Adrenal gland (tissue), 12 donors: ENCODE measurements around the gene KIF5A. TPM values are rescaled to one million over a fixed set of nuclear protein-coding genes. Genes with fewer than 3 reads are reported as not detected.

Experiments used
- DNase-seq, 7 donors: peaks; one replicate each; pipeline ENCODE4 v3.0.0-alpha.2; 2019 to 2020
- H3K27ac ChIP-seq, 5 donors: fragments of 200-600 bp; sonication (generic) in 4 of 5; 1 replicate in 3 of 5; 2 replicates in 2 of 5; pipeline versions ENCODE4 v1.5.1 to v1.8.0; 2016 to 2020; ENCODE audit warnings: mild to moderate bottlenecking in 1 of 5
- H3K27me3 ChIP-seq: fragments of 200-600 bp; 2 replicates; pipeline ENCODE4 v1.8.0; 2021
- H3K36me3 ChIP-seq, 2 donors: fragments of 200-600 bp; replicated peaks in 1 of 2; 1 replicate in 1 of 2; 2 replicates in 1 of 2; pipeline versions ENCODE4 v1.5.1 to v1.8.0; 2018 to 2022
- H3K4me1 ChIP-seq, 2 donors: fragments of 200-600 bp; replicated peaks in 1 of 2; 1 replicate in 1 of 2; 2 replicates in 1 of 2; pipeline versions ENCODE4 v1.5.1 to v1.8.0; 2018 to 2021
- H3K4me3 ChIP-seq, 4 donors: fragments of 200-600 bp; sonication (generic) in 3 of 4; one replicate each; pipeline ENCODE4 v1.5.1; 2016 to 2018
- H3K9me3 ChIP-seq, 3 donors: fragments of 200-600 bp; sonication (generic) in 1 of 3; replicated peaks in 1 of 3; 1 replicate in 2 of 3; 2 replicates in 1 of 3; pipeline versions ENCODE4 v1.5.1 to v1.8.0; 2016 to 2021
- POLR2A ChIP-seq, 2 donors: fragments of 450-650 bp; IDR thresholded peaks; one replicate each; pipeline ENCODE4 v1.6.1; 2017; ENCODE audit warnings: antibody characterized with exemption in 2 of 2, mild to moderate bottlenecking in 2 of 2, moderate library complexity in 1 of 2
- WGBS, 4 donors: extraction: QIAGEN DNeasy Blood & Tissue Kit in 2 of 4; methylation state at CpG; one replicate each; pipeline versions ENCODE4 v1.1.5 to v1.1.7; 2013 to 2017; 5-methylcytosine and 5-hydroxymethylcytosine counted together
- intact Hi-C, 2 donors: fragments of 100-400 bp; cut with DNase I; formaldehyde crosslinking; loops; one replicate each; pipeline versions ENCODE4 v1.14.1 to v1.15.0; 2022 to 2023
- polyA plus RNA-seq, 3 donors: library from polyadenylated mRNA; stranded (reverse); fragments of 200-250 nt in 2 of 3; fragments of 350-450 nt in 1 of 3; fragmentation: Illumina TruSeq in 1 of 3; extraction: RNeasy Lipid Tissue Mini Kit (QIAGEN cat#74804) in 1 of 3; gene quantifications; one replicate each; pipeline ENCODE4 v1.2.3, GENCODE V29; 2013 to 2014
- total RNA-seq, 9 donors: library from RNA; depleted of rRNA in 4 of 9; stranded (reverse); fragments of >200 nt in 4 of 9; fragments of 120-200 nt in 1 of 9; fragmentation: NEBNext Ultra II Directional in 1 of 9; extraction: Animal tissue kit (Norgen Biotek cat#: 25700) in 1 of 9; gene quantifications; one replicate each; pipeline versions ENCODE4 v1.1.0 to v1.2.4, GENCODE V29; 2013 to 2023
- TF ChIP-seq, protein P1 (sequence below), 6 experiments: fragments of 450-650 bp in 4 of 6; fragments of 200-600 bp in 2 of 6; sonication (generic) in 1 of 6; IDR thresholded peaks; 1 replicate in 5 of 6; 2 replicates in 1 of 6; pipeline versions ENCODE4 v1.5.1 to v1.8.0; 2016 to 2021; ENCODE audit warnings: antibody characterized with exemption in 6 of 6, mild to moderate bottlenecking in 2 of 6, moderate library complexity in 1 of 6
- donor health status: healthy with polysubstance abuse.
- donor health status: Bipolar disorder and iron deficiency.
- donor health status: DM: yes; HTN: yes; CAD: no.
- donor health status: DM: no; HTN: no; CAD: no.
- donor health status: DM: no; HTN: no; CAD: no.
- donor health status: DM: yes; HTN: yes; CAD: no.

Gene KIF5A
- total and polyA plus RNA-seq, 12 donors: 0.32 to 7.6 (median 2.1) TPM; not detected in 1

DNA sequence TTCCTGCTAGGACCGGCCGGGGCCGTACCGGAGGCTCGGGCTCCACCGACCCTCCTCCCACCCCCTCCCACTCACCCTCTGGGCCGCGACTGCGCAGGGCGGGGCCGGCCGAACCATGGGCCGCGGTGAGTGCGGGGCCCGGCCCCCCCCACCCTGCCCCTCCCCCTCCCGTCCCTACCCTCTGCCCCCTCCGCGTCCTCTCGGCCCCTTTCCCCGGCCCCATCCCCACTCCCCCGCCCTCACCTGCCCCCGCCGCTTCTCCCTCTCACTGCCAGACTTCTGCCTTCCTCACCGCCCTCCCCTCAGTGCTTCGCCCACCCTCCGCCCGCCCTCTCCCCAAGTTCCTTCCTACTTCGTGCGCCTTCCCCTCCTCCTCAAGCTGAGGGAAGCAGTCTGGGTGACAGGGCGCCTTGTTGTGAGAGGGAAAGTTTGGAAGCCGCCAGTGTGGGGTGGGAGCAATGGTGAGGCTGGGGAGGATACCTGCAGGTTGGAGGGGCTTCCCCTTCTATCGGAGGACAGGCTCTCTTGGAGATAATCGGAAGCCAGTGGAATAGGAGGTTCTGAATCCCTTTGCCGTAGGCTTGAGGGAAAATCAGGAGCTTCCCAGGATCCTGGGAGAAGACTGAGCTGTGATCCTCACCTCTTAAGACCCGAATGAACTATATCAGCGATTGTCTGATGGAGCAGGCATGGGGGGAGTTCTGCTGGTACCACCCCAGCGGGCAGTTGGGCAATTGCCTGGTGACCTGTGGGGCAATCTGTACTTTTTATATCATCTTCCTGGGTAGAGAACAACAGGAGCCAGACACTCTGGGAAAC is 26.7 kb upstream of the KIF5A start:
- Histone ChIP-seq H3K4me3 (peak overlapping the region; percentile 11 to 91 (median 68)), H3K9me3 (no peaks in the 10 kb centered on the region), H3K27ac (peak overlapping the region; percentile 90 to 100 (median 97)), H3K36me3 (peaks cover 0 to 37% of the 10 kb centered on the region in 2 donors), H3K27me3 (no peaks in the 10 kb centered on the region), H3K4me1 (peaks cover 42 to 45% of the 10 kb centered on the region in 2 donors)
- WGBS, 4 donors: 0 to 1% (median 0%) methylated on average over 5 to 38 of the region's 38 CpGs
- TF ChIP-seq POLR2A (IDR thresholded peaks at IDR 0.05): peak in 1 of 2 donors; percentile 42
- TF ChIP-seq, protein P1, sequence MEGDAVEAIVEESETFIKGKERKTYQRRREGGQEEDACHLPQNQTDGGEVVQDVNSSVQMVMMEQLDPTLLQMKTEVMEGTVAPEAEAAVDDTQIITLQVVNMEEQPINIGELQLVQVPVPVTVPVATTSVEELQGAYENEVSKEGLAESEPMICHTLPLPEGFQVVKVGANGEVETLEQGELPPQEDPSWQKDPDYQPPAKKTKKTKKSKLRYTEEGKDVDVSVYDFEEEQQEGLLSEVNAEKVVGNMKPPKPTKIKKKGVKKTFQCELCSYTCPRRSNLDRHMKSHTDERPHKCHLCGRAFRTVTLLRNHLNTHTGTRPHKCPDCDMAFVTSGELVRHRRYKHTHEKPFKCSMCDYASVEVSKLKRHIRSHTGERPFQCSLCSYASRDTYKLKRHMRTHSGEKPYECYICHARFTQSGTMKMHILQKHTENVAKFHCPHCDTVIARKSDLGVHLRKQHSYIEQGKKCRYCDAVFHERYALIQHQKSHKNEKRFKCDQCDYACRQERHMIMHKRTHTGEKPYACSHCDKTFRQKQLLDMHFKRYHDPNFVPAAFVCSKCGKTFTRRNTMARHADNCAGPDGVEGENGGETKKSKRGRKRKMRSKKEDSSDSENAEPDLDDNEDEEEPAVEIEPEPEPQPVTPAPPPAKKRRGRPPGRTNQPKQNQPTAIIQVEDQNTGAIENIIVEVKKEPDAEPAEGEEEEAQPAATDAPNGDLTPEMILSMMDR (IDR thresholded peaks at IDR 0.05): peak in 1 of 6 experiments; percentile 14
- peak; percentile 65 to 81 (median 72) for DNase-seq
- intact Hi-C loops: no loop called here

GRCh38 chr12:57523706-57524614 is 25.9 kb upstream of the KIF5A start:
- Histone ChIP-seq H3K9me3 (no peaks in the 10 kb centered on the region), H3K27me3 (no peaks in the 10 kb centered on the region), H3K4me1 (peaks cover 33 to 37% of the 10 kb centered on the region in 2 donors), H3K4me3 (peak overlapping the region in 3 of 4 donors; percentile 11 to 91 (median 90)), H3K36me3 (peaks cover 0 to 46% of the 10 kb centered on the region in 2 donors), H3K27ac (peak overlapping the region; percentile 90 to 100 (median 97))
- 63 to 79% (median 64%) methylated on average over 10 to 14 of the region's 14 CpGs for WGBS, 4 donors
- no peak for TF ChIP-seq POLR2A (IDR thresholded peaks at IDR 0.05)
- TF ChIP-seq, protein P1 (IDR thresholded peaks at IDR 0.05): no peak
- DNase-seq: no peak
- intact Hi-C loops: no loop called here

DNA sequence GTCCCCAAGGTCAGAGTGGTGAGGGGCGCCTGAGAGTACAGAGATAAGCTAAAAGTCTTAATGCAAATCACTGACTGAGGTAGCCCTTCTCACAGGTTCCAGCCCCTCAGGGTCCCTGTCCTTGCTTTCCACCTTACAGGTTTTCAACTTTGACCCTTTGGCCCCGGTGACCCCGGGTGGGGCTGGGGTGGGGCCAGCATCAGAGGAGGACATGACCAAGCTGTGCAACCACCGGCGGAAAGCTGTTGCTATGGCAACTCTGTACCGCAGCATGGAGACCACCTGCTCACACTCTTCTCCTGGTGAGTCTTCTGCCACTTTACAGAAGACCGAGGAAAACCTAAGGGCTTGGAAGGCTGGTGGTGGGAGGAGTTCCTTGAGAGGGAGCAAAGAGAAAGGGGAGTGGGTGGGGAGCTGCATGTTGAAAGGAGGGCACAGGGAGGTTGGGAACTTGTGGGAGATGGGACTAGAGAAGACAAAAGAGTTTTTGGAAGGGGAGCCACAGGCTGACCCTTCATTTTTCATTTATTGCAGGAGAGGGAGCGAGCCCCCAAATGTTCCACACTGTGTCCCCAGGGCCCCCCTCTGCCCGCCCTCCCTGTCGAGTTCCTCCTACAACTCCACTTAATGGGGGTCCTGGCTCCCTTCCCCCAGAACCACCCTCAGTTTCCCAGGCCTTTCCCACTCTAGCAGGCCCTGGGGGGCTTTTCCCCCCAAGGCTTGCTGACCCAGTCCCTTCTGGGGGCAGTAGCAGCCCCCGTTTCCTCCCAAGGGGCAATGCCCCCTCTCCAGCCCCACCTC is 24.8 kb upstream of the KIF5A start:
- TF ChIP-seq, protein P1 (IDR thresholded peaks at IDR 0.05): no peak
- no peak for TF ChIP-seq POLR2A (IDR thresholded peaks at IDR 0.05)
- DNase-seq: no peak
- intact Hi-C loops: no loop called here
- H3K9me3 ChIP-seq: no peaks in the 10 kb centered on the region
- peak overlapping the region in 1 of 5 donors; percentile 59 for H3K27ac ChIP-seq
- peaks cover 32 to 33% of the 10 kb centered on the region in 2 donors for H3K4me1 ChIP-seq
- H3K36me3 ChIP-seq: peaks cover 0 to 57% of the 10 kb centered on the region in 2 donors
- WGBS, 4 donors: 54 to 65% (median 58%) methylated on average over 10 to 11 of the region's 11 CpGs
- no peaks in the 10 kb centered on the region for H3K27me3 ChIP-seq
- peak overlapping the region in 1 of 4 donors; percentile 90 for H3K4me3 ChIP-seq
